Activated CD4-positive, CD25-positive, alpha-beta regulatory T cell treated with anti-CD3 and anti-CD28 coated beads, Interleukin-2, amount 50 U/mL, for 16 hours (primary cell): ENCODE results near the gene CCDC85C.

ENCODE experiments used
- DNase-seq: peaks from one replicate; pipeline ENCODE4 v3.0.0-alpha.2; 2020; ENCODE audit warnings: low read depth, low spot score

Gene CCDC85C

DNA sequence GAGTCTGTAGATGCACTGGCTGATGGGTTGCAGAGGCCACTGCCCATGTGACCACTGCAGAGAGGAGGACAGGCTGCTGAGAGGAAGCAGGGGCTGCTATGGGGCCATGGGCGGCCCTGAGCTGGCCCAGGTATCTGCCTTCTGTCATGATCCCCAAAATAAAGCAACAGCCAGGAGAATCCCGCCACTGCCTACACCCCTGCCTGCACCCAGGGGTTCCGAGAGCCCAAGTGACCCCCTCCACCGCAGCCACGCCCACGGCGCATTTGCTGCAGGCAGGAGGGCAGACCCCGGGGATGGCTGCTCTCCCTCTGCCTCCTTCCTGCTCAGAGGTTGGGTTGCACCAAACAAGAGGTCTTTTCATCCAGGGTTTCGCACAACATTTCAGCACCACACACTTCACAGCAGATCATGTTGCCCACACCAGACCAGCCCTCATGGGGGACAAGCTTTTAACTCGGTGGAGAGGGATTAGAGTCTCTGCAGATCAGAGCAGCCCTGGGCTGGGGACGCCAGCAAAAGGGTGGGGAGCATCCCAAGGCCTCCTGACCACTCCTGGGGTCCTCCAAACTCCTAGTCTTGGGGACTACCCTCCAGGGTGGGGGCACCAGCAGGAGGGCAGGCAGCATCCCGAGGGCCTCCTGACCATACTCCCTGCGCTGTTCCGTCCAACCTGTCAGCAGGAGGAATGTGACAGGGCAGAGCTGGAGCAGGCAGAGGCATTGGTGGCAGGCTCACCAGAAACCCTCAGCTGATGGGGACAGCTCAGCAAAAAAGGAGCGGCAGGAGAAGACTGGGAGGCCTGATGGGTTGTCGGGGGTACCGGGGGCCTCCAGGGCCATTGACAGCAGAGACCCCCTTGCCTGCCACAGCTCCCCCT, 14.1 kb downstream of the CCDC85C start:
- DNase-seq = no peak

DNA sequence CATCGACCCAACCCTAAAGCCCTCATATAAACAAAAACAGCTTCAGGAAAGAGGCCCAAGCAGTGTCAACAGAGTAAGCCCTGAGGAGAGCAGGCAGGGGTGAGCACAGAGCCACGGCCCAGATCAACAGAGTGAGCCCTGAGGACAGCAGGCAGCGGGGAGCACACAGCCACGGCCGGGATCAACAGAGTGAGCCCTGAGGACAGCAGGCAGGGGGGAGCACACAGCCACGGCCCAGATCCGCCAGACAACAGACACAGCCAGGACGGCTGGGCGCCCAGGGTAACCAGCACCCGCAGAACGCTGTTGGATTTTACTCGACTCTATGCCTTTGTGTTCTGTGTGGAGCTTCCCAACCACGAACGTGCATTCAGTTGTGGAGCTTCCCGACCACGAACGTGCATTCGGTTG, 15.0 kb downstream of the CCDC85C start:
- DNase-seq = no peak

- no peak for DNase-seq
Measured at GRCh38 chr14:99587460-99588278, 16.3 kb downstream of the CCDC85C start.

GRCh38 chr14:99586761-99587459, 17.1 kb downstream of the CCDC85C start:
- DNase-seq = no peak

GRCh38 chr14:99586054-99586760, 17.8 kb downstream of the CCDC85C start:
- DNase-seq = no peak

DNA sequence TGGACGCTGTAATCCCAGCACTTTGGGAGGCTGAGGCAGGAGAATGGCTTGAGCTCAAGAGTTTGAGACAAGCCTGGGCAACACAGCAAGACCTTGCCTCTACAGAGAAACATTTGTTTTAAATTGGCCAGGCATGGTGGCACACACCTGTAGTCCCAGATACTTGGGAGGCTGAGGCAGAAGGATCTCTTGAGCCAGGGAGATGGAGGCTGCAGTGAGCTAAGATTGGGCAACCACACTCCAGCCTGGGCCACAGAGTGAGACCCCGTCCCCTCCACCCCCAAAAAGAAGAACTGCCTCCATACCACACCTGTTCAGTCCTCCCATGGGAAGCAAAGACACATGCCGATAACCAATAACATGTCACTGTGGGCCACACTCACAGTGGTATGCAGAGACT, 19.2 kb downstream of the CCDC85C start:
- DNase-seq = no peak

DNA sequence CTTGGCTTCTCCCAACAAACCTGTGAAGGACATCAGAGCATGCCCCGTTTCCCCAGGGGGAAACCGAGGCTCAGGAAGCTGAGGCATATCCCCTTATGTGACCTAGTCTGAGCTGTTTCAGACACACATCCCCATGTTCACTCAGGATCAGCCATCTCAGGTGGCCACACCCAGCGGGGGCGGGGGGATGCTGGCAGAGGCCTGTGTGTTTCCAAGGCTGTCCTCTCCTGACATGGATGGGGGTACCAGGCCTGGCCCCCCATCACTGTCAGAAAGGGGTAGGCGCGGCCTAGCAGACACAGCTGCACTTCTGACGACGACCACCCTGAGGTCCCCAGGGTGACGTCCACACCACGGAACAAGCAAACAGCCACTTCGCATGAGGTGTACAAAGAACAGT, 22.1 kb downstream of the CCDC85C start:
- DNase-seq = no peak

- no peak for DNase-seq
Measured at GRCh38 chr14:99581374-99581773, 22.6 kb downstream of the CCDC85C start.

- no peak for DNase-seq
Measured at GRCh38 chr14:99579903-99580571, 24.0 kb downstream of the CCDC85C start.

DNA sequence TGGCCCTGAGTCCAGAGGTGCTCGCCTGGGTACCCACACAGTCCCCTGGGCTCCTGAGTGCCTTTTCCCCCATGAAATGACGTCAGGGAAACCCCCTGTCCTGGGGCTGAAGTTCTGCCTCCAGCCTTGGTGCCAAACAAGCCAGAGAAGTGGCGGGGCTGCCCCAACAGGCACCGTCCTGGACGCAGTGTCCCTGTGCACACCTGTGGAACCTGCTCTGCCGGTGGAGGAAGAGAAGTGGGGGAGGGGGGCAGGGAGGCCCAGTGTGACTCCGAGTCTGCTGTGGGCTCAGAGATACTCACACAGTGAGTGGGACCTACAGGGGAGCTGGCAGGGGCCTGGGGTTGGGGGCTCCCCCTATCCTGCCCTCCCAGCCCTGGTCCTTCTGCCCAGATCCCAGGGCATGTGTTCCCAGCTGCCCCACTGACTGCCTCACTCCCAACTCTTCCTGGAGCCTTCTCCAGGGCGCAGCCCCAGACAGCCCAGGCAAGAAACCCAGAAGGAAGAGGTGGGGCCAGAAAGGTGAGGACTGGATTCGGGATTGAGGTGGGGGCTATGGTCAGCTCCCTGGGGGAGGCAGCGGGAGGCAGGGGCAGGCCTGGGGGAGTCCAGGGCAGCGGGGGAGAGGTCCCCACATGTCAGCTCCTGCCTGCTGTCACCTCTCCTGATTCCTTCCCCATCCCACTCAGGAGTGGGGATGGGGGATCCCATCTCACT, 24.7 kb downstream of the CCDC85C start:
- no peak for DNase-seq

GRCh38 chr14:99578541-99579101, 25.4 kb downstream of the CCDC85C start:
- DNase-seq = no peak

DNA sequence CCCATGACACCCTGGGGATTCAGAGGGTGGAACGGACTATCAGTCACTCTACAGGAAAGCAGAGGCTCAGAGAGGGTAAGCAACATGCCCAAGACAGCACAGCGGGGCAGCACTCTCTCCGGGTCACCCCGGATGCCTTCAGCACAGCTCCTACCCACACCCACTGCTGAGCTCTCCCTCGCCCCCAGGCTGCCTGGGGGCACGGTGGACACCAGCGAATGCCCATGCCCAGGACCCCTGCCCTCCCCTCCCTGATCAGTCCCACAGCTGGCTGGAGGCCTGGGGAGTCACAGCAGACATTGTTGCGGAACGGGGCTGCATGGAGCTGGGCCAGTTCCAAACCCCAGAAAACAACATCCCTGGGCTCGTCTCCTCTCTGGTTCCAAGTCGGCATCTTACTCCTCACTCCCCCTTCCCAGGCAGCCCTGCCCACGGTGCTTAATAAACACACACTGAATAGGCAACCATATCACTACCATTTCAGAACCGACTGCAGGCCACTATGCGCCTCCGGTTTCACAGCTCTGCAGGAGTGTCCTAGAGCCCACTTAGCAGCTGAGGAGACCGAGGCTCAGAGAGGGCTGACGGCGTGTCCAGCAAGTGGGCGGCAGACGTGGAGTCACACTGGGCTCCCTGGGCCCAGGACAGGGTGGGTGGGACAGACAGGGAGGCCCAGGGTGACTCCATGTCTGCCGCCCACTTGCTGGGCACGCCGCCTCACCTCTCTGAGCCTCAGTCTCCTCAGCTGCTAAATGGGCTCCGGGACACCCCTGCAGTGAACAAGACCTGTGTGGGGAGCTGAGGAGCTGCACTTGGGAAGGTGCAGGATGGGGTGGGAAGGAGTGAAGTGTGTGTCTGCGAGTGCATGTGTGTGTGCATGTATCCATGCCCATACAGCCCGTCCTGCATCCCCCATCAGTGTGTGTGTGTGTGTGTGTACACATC, 27.0 kb downstream of the CCDC85C start:
- no peak for DNase-seq

- DNase-seq = no peak
Measured at GRCh38 chr14:99576304-99576703, 27.7 kb downstream of the CCDC85C start.

- no peak for DNase-seq
Measured at GRCh38 chr14:99575043-99576023, 28.7 kb downstream of the CCDC85C start.

GRCh38 chr14:99574099-99574880, 29.7 kb downstream of the CCDC85C start:
- no peak for DNase-seq

GRCh38 chr14:99573436-99574098, 30.4 kb downstream of the CCDC85C start:
- no peak for DNase-seq
